Ishikawa (cell line): ENCODE results near the gene PSMD5.

ENCODE experiments used
- CEBPB ChIP-seq: IDR thresholded peaks from 2 replicates; pipeline ENCODE4 v1.6.1; 2012
- CREB1 ChIP-seq: IDR thresholded peaks from 2 replicates; pipeline ENCODE4 v1.6.1; 2012; ENCODE audit warnings: low read depth
- EP300 ChIP-seq: IDR thresholded peaks from 2 replicates; pipeline ENCODE4 v1.6.1; 2012; ENCODE audit warnings: borderline replicate concordance
- FOXM1 ChIP-seq: IDR thresholded peaks from 2 replicates; pipeline ENCODE4 v1.6.1; 2012; ENCODE audit warnings: low read depth, borderline replicate concordance
- MAX ChIP-seq: IDR thresholded peaks from 2 replicates; pipeline ENCODE4 v1.6.1; 2012
- NFIC ChIP-seq: IDR thresholded peaks from 2 replicates; pipeline ENCODE4 v1.6.1; 2012
- RAD21 ChIP-seq: IDR thresholded peaks from 2 replicates; pipeline ENCODE4 v1.6.1; 2012; ENCODE audit warnings: low read depth
- REST ChIP-seq: IDR thresholded peaks from 2 replicates; pipeline ENCODE4 v1.6.1; 2012; ENCODE audit warnings: low read depth, mild to moderate bottlenecking
- TAF1 ChIP-seq: IDR thresholded peaks from 2 replicates; pipeline ENCODE4 v1.6.1; 2012; ENCODE audit warnings: low read depth, mild to moderate bottlenecking
- TCF12 ChIP-seq: IDR thresholded peaks from 2 replicates; pipeline ENCODE4 v1.6.1; 2012; ENCODE audit warnings: low read depth
- TEAD4 ChIP-seq: IDR thresholded peaks from 2 replicates; pipeline ENCODE4 v1.6.1; 2012
- YY1 ChIP-seq: IDR thresholded peaks from 2 replicates; pipeline ENCODE4 v1.6.1; 2012; ENCODE audit warnings: low read depth
- ZBTB7A ChIP-seq: IDR thresholded peaks from 2 replicates; pipeline ENCODE4 v1.6.1; 2012; ENCODE audit warnings: low read depth

GRCh38 chr9:120783602-120784047, 59.1 kb downstream of the PSMD5 start:
- no peak for TF ChIP-seq REST
- no peak for TF ChIP-seq CREB1
- TF ChIP-seq TAF1 = no peak
- no peak for TF ChIP-seq TCF12
- no peak for TF ChIP-seq CEBPB
- no peak for TF ChIP-seq EP300
- TF ChIP-seq NFIC = no peak
- TF ChIP-seq MAX = no peak
- TF ChIP-seq TEAD4 = no peak
- TF ChIP-seq FOXM1 = no peak
- no peak for TF ChIP-seq YY1
- no peak for TF ChIP-seq RAD21
- no peak for TF ChIP-seq ZBTB7A
